GM13976 (cell line): ENCODE measurements around the gene LY86.
A peak's percentile ranks its signal among the peaks of the same experiment; 100 is the strongest.

Experiments
- DNase-seq: peaks from one replicate; pipeline ENCODE4 v3.0.0; 2012; ENCODE audit warnings: low spot score
- CTCF ChIP-seq: IDR thresholded peaks from 2 replicates; pipeline ENCODE4 v1.5.1; 2012; ENCODE audit warnings: borderline replicate concordance, mild to moderate bottlenecking; ENCODE audit not compliant: insufficient read depth; ENCODE audit errors: extremely low read depth, missing control alignments, control extremely low read depth
- in situ Hi-C: fragments of 300-500 bp; cut with MboI; formaldehyde crosslinking; loops from one replicate; pipeline ENCODE4 v1.12.0; 2022; ENCODE audit warnings: low sequenced_read_pairs, mixed read lengths, inconsistent platforms; ENCODE audit not compliant: unreplicated experiment

Gene LY86

GRCh38 chr6:6688283-6688682, 99.8 kb downstream of the LY86 start:
- in situ Hi-C loops, result loop anchor here (25.0 kb wide), 2 partner anchors 549 to 924 kb away; no protein-coding TSS in a partner anchor
- DNase-seq, result peak; percentile 47
- no peak for TF ChIP-seq CTCF

GRCh38 chr6:6688951-6689350, 100.4 kb downstream of the LY86 start:
- no peak for DNase-seq
- in situ Hi-C loops, result loop anchor here (25.0 kb wide), 2 partner anchors 548 to 923 kb away; no protein-coding TSS in a partner anchor
- TF ChIP-seq CTCF, result no peak

- no peak for DNase-seq
- in situ Hi-C loops, result loop anchor here (25.0 kb wide), 2 partner anchors 548 to 923 kb away; no protein-coding TSS in a partner anchor
- TF ChIP-seq CTCF, result no peak
Observed at GRCh38 chr6:6689400-6690143, 101.1 kb downstream of the LY86 start.

GRCh38 chr6:6690144-6690483, 101.6 kb downstream of the LY86 start:
- in situ Hi-C loops, result loop anchor here (25.0 kb wide), 2 partner anchors 547 to 922 kb away; no protein-coding TSS in a partner anchor
- no peak for TF ChIP-seq CTCF
- no peak for DNase-seq

- no peak for TF ChIP-seq CTCF
- in situ Hi-C loops, result loop anchor here (25.0 kb wide), 2 partner anchors 543 to 918 kb away; no protein-coding TSS in a partner anchor
- DNase-seq, result no peak
Observed at GRCh38 chr6:6694368-6694780, 105.9 kb downstream of the LY86 start.

- TF ChIP-seq CTCF, result no peak
- in situ Hi-C loops, result loop anchor here (25.0 kb wide), 2 partner anchors 542 to 917 kb away; no protein-coding TSS in a partner anchor
- no peak for DNase-seq
Observed at GRCh38 chr6:6694825-6695624, 106.5 kb downstream of the LY86 start.
